Common myeloid progenitor, CD34-positive (primary cell): Measurements from ENCODE around the gene EEA1.
A peak's percentile ranks its signal among the peaks of the same experiment; 100 is the strongest.

Experiments
- CTCF ChIA-PET: fragments of 350-600 bp; sonication (Branson Sonifier 250); formaldehyde crosslinking; loops from one replicate; lab custom pipeline; 2021; ENCODE audit warnings: antibody characterized with exemption; lab: Charles Lee
- POLR2A ChIA-PET: fragments of 350-600 bp; sonication (Branson Sonifier 250); formaldehyde crosslinking; loops from one replicate; lab custom pipeline; 2021; ENCODE audit warnings: antibody characterized with exemption; lab: Charles Lee
- DNase-seq, 3 donors: peaks; one replicate each; pipeline versions ENCODE4 v3.0.0 to v3.0.0-alpha.2; 2013
- H3K27ac ChIP-seq, 2 experiments: 1 replicate in 1 of 2; 2 replicates in 1 of 2; pipeline ENCODE4 v1.7.0; 2013; ENCODE audit warnings: inconsistent platforms in 2 of 2, low read length in 2 of 2, mild to moderate bottlenecking in 2 of 2, low read depth in 1 of 2, moderate library complexity in 1 of 2; ENCODE audit not compliant: severe bottlenecking in 2 of 2, insufficient read depth in 1 of 2, poor library complexity in 1 of 2
- H3K27me3 ChIP-seq, 5 experiments: replicated peaks in 2 of 5; 1 replicate in 3 of 5; 2 replicates in 2 of 5; pipeline versions ENCODE4 v1.6.1 to v1.7.0; 2013; ENCODE audit warnings: low read length in 4 of 5, mild to moderate bottlenecking in 2 of 5, moderate library complexity in 2 of 5, inconsistent platforms in 1 of 5; ENCODE audit not compliant: insufficient read depth in 5 of 5, control insufficient read depth in 4 of 5
- H3K36me3 ChIP-seq, 4 experiments: 1 replicate in 2 of 4; 2 replicates in 2 of 4; pipeline versions ENCODE4 v1.6.1 to v1.7.0; 2013; ENCODE audit warnings: low read length in 3 of 4, control low read depth in 1 of 4, mild to moderate bottlenecking in 1 of 4; ENCODE audit not compliant: control insufficient read depth in 4 of 4, insufficient read depth in 4 of 4
- H3K4me1 ChIP-seq, 4 experiments: 1 replicate in 3 of 4; 2 replicates in 1 of 4; pipeline versions ENCODE4 v1.6.1 to v1.7.1; 2013; ENCODE audit warnings: low read length in 3 of 4, mild to moderate bottlenecking in 3 of 4, control low read depth in 1 of 4, inconsistent platforms in 1 of 4, moderate library complexity in 1 of 4; ENCODE audit not compliant: control insufficient read depth in 4 of 4, insufficient read depth in 4 of 4; ENCODE audit errors: control extremely low read depth in 1 of 4
- H3K4me3 ChIP-seq, 7 experiments: 1 replicate in 4 of 7; 2 replicates in 3 of 7; pipeline versions ENCODE4 v1.5.1 to v1.7.0; 2013; ENCODE audit warnings: mild to moderate bottlenecking in 7 of 7, low read length in 6 of 7, moderate library complexity in 6 of 7, inconsistent platforms in 2 of 7, low read depth in 2 of 7, control low read depth in 1 of 7; ENCODE audit not compliant: insufficient read depth in 4 of 7, control insufficient read depth in 1 of 7; ENCODE audit errors: extremely low read depth in 1 of 7
- H3K9me3 ChIP-seq, 5 experiments: 1 replicate in 4 of 5; 2 replicates in 1 of 5; pipeline versions ENCODE4 v1.6.1 to v1.7.1; 2013; ENCODE audit warnings: low read length in 4 of 5, mild to moderate bottlenecking in 2 of 5, inconsistent platforms in 1 of 5, low read depth in 1 of 5, moderate library complexity in 1 of 5; ENCODE audit not compliant: control insufficient read depth in 4 of 5, insufficient read depth in 2 of 5; ENCODE audit errors: control extremely low read depth in 1 of 5
- WGBS: methylation state at CpG from one replicate; pipeline ENCODE4 v1.1.5; 2013; ENCODE audit not compliant: insufficient coverage; 5-methylcytosine and 5-hydroxymethylcytosine counted together

The EEA1 gene

GRCh38 chr12:92950011-92950410 is 20.9 kb upstream of the EEA1 start:
- DNase-seq: no peak
- 100% methylated on average over 4 of the region's 4 CpGs for WGBS
- POLR2A ChIA-PET: no interaction called here
- Histone ChIP-seq H3K9me3 (peaks cover 0 to 12% (median 11%) of the 10 kb centered on the region in 5 experiments), H3K4me1 (no peaks in the 10 kb centered on the region), H3K36me3 (no peaks in the 10 kb centered on the region), H3K27ac (no peak overlapping the region), H3K4me3 (no peak overlapping the region), H3K27me3 (no peaks in the 10 kb centered on the region)
- CTCF ChIA-PET: no interaction called here

GRCh38 chr12:92949466-92949865 is 20.4 kb upstream of the EEA1 start:
- no peaks in the 10 kb centered on the region for H3K4me1 ChIP-seq
- POLR2A ChIA-PET: no interaction called here
- H3K4me3 ChIP-seq: no peak overlapping the region
- H3K36me3 ChIP-seq: no peaks in the 10 kb centered on the region
- peaks cover 0 to 10% (median 9%) of the 10 kb centered on the region in 5 experiments for H3K9me3 ChIP-seq
- no peaks in the 10 kb centered on the region for H3K27me3 ChIP-seq
- whole genome bisulfite sequencing: 100% methylated on average over 1 of the region's 1 CpG
- no peak overlapping the region for H3K27ac ChIP-seq
- DNase-seq: no peak
- CTCF ChIA-PET: no interaction called here

GRCh38 chr12:92947589-92948215 is 18.6 kb upstream of the EEA1 start:
- Histone ChIP-seq H3K36me3 (no peaks in the 10 kb centered on the region), H3K27me3 (no peaks in the 10 kb centered on the region), H3K9me3 (no peaks in the 10 kb centered on the region), H3K4me1 (peaks cover 0 to 5% (median 2%) of the 10 kb centered on the region in 4 experiments), H3K4me3 (no peak overlapping the region), H3K27ac (no peak overlapping the region)
- CTCF ChIA-PET: no interaction called here
- no peak for DNase-seq
- POLR2A ChIA-PET: no interaction called here

- Histone ChIP-seq H3K27ac (no peak overlapping the region), H3K27me3 (no peaks in the 10 kb centered on the region), H3K4me3 (no peak overlapping the region), H3K9me3 (no peaks in the 10 kb centered on the region), H3K4me1 (peaks cover 0 to 8% (median 2%) of the 10 kb centered on the region in 4 experiments), H3K36me3 (no peaks in the 10 kb centered on the region)
- WGBS: no CpG with 5 or more reads among the region's 2 CpGs
- CTCF ChIA-PET: interaction anchor here (0.7 to 1.4 kb wide), 2 partner anchors 10 to 480 kb away, joined by 3 read pairs; no protein-coding TSS in a partner anchor
- POLR2A ChIA-PET: no interaction called here
- no peak for DNase-seq
These were observed 16.6 kb upstream of the EEA1 start for GRCh38 chr12:92945659-92946220.

- Histone ChIP-seq H3K4me3 (no peak overlapping the region), H3K4me1 (peaks cover 0 to 8% (median 2%) of the 10 kb centered on the region in 4 experiments), H3K27ac (no peak overlapping the region), H3K27me3 (no peaks in the 10 kb centered on the region), H3K36me3 (no peaks in the 10 kb centered on the region), H3K9me3 (no peaks in the 10 kb centered on the region)
- 95% methylated on average over 3 of the region's 6 CpGs for WGBS
- ChIA-PET POLR2A (no interaction called here), CTCF (interaction anchor here (0.9 kb wide), 1 partner anchor 453 kb away, joined by 3 read pairs; no protein-coding TSS in a partner anchor)
- no peak for DNase-seq
These were observed 14.6 kb upstream of the EEA1 start for GRCh38 chr12:92943482-92944250.

- Histone ChIP-seq H3K27me3 (no peaks in the 10 kb centered on the region), H3K27ac (no peak overlapping the region), H3K4me3 (no peak overlapping the region), H3K9me3 (no peaks in the 10 kb centered on the region), H3K36me3 (no peaks in the 10 kb centered on the region), H3K4me1 (peaks cover 0 to 8% (median 2%) of the 10 kb centered on the region in 4 experiments)
- ChIA-PET POLR2A (no interaction called here), CTCF (interaction anchor here (0.9 kb wide), 1 partner anchor 454 kb away, joined by 3 read pairs; no protein-coding TSS in a partner anchor)
- 60% methylated on average over 1 of the region's 1 CpG for WGBS
- DNase-seq: peak in 2 of 3 donors; percentile 32 to 55
These were observed 13.8 kb upstream of the EEA1 start for GRCh38 chr12:92942905-92943304.

- ChIA-PET POLR2A (no interaction called here), CTCF (no interaction called here)
- no peak for DNase-seq
- Histone ChIP-seq H3K36me3 (no peaks in the 10 kb centered on the region), H3K4me1 (peaks cover 0 to 8% (median 2%) of the 10 kb centered on the region in 4 experiments), H3K4me3 (no peak overlapping the region), H3K27ac (no peak overlapping the region), H3K27me3 (no peaks in the 10 kb centered on the region), H3K9me3 (no peaks in the 10 kb centered on the region)
- 100% methylated on average over 1 of the region's 1 CpG for WGBS
These were observed 10.0 kb upstream of the EEA1 start for GRCh38 chr12:92939116-92939515.
